HG02852 (cell line): ENCODE data around the gene NAA60.
"Not testable (repeated sequence)": the region's sequence is repeated elsewhere in the genome, so short reads cannot be mapped to it uniquely, and the experiment has no call there.

ENCODE experiments used
- ATAC-seq: cut with Tn5 transposase; IDR thresholded peaks from one replicate; pipeline ENCODE4 v1.9.1; 2021; ENCODE audit warnings: mild to moderate bottlenecking, moderate library complexity; ENCODE audit not compliant: unreplicated experiment

Gene NAA60

DNA sequence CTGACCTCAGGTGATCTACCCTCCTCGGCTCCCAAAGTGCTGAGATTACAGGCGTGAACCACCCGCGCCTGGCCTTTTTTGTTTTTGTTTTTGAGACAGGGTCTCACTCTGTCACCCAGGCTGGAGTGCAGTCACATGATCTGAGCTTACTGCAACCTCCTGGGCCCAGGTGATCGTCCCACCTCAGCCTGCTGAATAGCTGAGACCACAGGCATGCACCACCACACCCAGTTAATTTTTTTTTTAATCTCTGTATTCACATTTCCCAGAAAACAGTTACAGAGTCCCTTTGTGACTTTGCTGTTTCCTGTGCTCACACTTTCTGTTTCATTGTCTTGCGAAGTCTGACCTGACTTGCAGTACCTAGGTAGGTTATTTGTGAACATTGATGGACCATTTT is 60.0 kb downstream of the NAA60 start:
- no peak for ATAC-seq

DNA sequence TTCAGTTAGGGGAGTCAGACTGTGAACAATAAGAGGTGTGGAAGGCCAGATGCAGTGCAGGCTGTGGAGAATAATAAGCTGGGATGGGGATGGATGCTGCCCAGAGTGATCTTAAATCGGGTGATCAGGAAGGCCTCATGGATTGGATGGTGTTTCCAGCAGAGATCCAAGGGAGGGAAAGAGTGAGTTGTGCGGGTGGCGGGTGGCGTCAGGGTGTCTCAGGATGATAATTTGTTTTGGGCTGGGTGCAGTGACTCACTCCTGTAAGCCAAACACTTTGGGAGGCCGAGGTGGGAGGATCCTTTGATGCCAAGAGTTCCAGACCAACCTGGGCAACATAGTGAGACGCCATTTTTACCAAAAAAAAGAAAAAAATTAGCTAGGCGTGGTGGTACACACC is 65.3 kb downstream of the NAA60 start:
- no peak for ATAC-seq

DNA sequence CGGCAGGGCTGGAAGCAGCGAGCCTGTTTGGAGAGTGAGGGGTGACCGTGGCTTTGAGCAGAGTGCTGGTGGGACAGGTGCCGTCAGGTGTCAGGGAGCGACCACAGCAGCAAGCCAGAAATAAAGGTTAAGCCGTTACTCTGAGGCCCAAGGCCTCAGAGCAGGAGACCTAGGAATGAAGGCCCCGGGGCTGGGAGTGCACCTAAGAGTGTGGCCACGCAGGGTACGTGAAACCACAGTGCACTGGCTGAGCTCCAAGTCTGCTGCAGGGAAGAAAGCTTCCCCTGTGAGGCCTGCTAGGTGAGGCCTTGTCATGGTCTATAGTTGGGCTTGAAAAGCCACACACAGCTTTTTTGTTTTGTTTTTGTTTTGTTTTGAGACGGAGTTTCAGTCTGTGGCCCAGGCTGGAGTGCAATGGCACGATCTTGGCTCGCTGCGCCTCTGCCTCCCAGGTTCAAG is 66.0 kb downstream of the NAA60 start:
- peak; percentile 86 for ATAC-seq

DNA sequence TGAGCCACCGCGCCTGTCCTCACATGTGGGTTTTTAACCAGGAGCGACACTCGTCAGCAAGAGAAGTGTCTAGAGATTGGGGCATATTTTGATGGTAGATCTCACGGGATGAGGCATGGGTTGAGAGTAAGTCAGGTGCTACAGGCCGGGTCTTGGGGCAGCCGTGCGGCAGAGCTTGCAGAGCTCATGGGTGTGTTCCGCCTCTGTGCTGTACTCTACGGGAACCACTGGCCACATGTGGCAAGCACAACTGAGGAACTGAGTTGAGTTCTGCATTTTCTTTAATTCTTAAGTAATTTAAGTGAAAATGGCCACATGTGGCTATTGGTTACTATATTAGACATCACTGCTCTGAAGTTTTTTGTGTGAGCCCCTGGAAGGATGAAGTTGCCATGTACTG is 66.9 kb downstream of the NAA60 start:
- no peak for ATAC-seq

DNA sequence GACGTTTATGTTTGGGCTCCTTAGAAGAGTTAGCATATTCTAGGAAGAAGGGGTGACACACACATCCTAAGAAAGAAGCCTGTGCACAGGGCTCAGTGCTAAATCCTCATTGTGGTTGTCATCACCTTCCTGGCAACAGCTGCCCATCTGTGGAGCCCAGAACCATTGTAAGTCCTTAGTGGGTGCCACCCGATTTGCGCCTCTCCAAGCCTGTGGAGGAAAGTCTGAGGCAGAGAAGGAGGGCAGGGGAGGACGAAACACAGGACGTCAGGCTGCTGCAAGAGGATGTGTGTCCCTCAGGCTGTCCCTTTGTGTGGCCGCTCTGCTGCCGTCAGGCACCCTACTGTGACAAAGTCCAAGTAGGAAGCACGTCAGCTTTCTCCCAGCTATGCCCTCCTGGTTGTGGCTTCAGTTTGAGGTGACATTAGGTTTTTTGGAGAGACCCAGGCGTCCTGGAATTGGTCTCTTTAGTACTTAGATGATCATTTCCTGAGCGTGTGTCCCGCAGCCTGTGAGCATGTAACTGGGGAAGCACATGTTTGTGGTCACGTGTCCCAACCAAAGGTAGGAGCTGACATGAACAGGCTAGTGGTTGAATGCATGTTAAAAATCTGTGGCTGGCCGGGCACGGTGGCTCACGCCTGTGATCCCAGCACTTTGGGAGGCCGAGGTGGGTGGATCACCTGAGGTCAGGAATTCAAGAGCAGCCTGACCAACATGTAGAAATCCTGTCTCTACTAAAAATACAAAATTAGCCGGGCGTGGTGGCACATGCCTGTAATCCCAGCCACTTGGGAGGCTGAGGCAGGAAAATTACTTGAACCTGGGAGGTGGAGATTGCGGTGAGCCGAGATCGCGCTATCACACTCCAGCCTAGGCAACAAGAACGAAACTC is 68.1 kb downstream of the NAA60 start:
- no peak for ATAC-seq

DNA sequence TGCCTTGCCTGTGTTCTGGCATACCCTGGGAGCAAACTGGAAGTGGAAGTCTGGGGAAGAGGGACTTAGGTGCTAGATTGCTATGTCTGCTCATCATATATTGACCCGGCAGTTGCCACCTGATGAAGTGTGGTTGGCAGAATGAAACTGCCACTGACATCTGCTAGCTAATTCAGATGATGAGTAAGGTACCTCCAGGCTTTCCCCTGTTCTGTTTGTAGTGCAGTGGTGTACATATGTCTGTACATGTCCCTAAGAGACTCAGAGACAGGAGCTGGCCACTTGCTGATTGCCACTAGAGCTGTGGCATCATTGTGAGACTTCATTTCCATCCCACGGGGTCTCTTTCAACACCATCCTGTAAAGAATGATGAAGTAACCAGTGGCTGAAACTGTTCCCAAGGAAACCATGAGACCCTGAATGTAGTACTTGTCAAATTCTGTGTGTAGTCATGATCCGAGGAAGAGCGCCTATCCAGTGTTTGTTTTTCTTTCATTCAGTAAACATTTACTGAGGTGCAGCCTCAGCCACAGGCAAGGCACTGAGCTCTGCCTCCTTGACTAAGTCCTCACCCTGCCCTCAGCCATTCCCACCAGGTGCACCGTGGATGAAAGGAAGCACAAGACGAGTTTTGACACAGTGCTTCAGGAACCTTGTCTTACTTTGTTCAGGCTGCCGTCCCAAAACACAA is 70.6 kb downstream of the NAA60 start:
- ATAC-seq: no peak

DNA sequence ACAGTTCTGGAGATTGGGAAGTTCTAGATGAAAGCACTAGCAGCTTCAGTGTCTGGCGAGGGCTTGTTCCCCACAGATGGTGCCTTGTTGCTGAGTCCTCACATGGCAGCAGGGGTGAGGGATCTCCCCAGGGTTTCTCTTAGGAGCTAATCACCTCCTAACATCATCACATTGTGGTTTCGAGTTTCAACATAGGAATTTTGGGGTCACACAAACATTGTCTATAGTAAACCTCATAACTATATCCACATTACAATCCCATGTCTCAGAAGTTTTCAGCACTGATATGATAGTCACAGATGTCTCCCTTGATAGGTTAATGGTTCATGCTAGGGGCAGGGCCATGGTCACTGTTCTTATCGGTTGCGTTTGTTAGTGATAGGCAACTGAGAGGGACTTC is 71.1 kb downstream of the NAA60 start:
- ATAC-seq: no peak

DNA sequence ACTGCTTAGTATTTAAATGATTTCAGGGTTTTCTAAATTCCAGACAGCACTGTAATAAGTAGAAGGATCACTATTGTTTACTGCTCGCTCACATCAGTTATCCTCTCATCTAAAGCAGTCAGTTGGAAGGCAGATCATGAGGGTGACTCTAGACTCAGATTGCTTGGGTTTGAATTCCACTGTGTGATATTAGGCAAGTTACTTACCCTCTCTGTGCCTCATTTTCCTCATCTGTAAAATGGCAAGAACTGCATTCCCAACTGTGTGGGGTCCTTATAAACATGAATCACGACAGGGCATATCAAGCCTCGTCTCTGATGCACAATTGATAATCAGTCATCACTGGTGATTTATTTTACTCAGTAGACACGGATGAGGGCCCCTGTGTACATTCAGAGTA is 72.4 kb downstream of the NAA60 start:
- ATAC-seq: no peak

DNA sequence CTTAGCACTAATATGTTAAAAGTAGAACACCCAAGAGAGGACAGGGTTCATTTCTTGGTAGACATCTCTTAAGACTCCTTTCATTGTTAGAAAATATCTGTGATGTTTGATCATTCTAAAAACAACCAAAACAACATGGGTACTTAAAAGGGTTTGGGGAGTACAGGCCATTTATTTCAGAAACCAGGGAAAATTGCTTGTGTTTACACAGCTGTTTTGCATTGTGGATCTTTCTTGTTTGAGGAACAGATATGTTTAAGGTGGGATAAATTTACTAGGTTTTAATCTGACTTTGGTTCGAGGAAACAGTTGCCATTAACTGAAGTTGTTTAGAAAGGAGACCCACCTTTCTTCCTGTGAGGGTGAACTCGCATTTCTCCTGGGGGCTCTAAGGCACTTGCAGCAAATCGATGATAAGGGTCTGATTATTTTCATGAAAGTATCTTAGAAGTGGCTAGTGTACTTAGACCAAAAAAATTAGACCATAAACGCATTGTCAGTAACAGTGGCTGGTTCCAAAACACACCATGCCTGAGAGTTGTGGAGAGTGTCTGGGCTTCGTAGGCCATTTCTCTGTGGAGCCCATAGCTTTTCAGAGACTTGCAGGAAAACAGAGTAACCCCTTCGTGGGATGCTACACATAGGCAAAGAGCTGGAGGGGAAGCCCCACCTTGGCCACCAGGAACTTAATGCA is 75.0 kb downstream of the NAA60 start:
- no peak for ATAC-seq

DNA sequence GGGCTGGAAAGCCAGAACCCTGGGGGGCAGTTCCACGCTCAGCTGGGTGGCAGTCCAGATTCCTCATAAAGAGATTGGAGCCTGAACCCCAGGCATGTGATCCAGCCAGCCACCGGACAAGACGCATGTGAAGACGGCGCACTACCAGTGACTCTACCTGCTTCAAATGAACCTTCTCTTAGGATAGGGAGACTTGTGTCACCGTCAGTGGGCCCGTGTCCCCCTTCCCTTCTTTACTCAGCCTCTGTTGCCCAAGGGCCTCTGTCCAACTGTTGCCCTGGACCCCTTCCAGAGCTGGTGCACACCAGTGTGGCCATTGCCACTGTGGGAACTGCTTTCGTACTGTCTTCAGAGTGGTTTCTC is 75.5 kb downstream of the NAA60 start:
- no peak for ATAC-seq

DNA sequence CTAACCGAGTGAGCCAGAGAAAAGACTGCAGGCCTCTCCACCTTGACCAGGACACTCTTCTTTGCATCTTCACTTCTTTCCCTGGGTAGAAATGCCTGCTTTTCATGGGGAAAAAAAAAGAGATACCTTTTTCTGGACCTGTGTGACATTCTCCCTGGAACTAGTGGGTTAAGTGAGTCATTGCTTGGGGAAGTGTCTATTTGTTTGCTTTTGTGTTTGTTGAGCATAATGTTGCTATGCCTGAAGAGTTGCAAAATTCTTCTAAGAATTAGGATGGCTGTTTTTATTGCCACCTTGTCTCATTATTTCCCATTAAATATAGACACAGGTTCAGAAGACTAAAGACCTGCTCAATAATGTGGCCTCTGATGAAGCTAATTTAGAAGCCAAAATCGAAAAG is 76.1 kb downstream of the NAA60 start:
- no peak for ATAC-seq

DNA sequence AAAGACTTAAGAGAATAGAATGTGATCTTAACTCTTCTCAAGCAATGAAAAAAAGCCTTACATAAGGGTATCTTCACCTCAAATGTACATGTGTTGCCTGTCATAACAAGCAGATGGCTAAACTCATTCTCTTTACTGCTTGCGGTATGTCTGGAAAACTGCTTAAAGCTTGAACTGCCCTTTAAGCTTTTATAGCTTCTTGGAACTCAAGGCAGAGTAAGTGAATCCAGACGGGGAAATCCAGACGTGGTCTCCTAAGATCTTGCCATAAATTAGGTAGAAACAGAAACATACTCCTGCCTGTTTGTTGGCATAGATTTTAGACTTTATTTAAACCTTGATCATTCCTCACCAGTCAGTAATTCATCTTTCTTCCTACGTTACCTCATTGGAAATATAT is 76.9 kb downstream of the NAA60 start:
- no peak for ATAC-seq

DNA sequence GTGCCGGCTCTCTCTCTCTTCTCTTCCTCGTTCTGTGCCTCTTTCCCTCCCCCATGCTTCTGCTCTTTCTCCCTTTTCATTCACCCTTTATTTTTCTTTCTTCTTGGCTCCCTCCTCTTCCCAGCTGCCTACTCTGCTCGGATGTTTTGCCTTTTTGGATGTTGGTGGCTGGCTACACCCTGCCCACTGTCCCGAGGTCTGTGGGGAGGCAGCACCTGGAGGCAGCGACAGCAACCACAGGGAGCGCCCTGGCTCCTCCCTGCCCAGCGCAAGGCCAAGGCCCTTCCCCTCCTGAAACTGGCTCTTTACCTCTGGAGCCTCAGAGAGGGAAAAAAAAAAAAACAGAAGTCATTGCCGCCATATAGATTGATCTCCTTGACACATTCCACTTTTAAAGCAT is 77.4 kb downstream of the NAA60 start:
- ATAC-seq: no peak

DNA sequence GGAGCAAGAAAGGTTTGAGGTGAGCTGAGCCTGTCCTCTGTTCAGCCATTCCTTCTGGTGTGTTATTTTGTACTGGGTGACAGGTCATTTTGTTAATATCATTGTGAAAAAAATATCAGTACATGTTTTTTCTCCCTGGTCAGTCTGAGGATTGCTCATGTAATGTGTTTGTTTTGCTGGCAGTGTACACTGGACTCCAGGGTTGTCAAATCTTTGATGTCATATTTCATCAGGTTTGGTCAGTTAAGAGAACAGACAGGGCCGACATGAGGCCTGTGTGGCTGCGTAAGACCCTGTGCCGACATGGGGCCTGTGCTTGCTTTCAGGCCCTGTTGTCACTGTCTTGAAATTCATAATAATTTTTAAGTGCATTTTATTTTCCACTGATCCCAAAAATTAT is 79.8 kb downstream of the NAA60 start:
- ATAC-seq: no peak

DNA sequence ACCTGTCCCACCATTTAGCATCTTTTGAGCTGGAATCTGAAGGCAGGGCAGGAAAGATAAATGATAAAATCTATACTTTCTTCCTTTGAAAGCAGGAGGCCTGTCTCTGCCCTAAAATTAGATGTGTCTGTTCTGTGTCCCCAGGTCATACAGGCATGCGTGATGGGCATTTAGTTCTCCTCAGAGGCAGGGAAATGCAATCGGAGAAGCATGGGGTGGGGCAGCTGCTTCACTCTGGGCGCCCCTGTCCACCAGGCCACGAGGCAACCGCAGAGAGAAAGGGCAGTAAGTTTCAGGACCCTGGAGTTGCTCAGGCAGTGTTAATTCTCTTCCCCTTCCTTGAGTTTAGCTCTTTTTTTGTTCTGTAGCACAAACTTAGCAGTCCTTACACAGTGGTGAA is 82.5 kb downstream of the NAA60 start:
- ATAC-seq: no peak

DNA sequence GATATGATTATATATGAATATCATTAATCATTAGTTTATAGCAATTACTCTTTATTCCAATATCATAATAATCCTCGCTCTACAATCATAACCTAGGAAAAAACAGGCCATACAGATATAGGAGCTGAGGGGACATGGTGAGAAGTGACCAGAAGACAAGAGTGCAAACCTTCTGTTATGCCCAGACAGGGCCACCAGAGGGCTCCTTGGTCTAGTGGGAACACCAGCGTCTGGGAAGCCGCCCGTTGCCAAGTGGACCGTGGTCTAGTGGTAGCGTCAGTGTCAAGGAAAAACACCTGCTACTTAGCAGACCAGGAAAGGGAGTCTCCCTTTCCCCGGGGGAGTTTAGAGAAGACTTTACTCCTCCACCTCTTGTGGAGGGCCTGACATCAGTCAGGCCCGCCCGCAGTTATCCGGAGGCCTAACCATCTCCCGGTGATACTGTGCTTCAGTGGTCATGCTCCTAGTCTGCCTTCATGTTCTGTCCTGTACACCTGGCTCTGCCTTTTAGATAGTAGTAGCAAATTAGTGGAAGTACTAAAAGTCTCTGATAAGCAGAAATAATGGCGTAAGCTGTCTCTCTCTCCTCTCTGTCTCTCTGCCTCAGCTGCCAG is 83.8 kb downstream of the NAA60 start:
- not testable (repeated sequence) for ATAC-seq

DNA sequence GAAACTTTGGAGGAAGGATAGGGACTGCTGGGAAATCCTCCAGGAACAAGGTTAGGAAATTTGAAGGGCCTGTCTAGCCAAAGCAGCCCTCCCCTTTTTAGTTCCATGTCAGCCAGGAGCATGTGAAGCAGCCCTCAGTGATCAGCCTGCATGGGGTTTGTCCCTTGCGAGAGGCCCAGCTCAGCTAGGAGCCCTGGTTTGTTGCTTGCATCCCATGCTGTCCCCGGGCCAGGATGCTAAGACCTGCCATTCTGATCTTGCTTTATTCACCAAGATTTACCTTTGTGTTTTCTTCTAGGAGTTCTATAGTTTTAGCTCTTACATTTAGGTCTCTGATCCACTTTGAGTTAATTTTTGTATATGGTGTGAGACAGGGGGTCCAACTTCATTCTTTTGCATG is 84.9 kb downstream of the NAA60 start:
- no peak for ATAC-seq

DNA sequence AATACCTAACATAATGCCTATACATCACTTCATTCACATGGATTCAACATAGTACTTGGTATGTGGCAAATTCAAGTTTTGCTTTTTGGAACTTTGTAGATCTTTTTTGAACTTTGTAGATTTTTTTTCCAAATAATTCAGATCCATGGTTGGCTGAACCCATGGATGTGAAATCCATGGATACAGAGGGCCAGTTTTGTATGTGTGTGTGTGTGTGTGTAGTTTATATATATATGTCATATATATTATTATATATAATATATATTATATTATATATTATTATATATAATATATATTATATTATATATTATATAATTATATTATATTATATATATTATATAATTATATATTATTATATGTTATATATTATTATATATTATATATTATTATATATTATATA is 85.7 kb downstream of the NAA60 start:
- no peak for ATAC-seq

DNA sequence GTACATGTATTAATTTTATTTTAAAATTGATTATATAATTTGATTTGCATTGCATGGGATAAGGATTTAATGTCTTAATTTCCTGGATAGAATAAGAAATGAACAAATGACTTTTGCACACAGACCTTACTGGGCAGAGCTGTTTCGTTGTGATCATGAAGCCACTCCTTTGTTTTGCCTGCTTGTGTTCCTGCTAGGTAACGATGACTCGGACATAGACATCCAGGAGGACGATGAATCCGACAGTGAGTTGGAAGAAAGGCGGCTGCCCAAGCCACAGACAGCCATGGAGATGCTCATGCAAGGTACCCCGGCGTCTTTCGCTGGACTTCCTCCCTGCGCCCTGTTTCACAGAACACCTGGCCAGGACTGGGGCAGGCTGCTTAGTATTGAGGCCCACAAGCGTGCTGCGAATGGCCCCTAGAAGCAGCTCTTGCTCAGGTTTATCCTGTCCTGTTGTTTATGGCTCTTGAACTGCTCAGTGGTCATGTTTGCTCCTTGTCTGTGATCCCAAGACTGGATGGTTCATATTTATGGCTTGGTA is 87.0 kb downstream of the NAA60 start:
- ATAC-seq: no peak

DNA sequence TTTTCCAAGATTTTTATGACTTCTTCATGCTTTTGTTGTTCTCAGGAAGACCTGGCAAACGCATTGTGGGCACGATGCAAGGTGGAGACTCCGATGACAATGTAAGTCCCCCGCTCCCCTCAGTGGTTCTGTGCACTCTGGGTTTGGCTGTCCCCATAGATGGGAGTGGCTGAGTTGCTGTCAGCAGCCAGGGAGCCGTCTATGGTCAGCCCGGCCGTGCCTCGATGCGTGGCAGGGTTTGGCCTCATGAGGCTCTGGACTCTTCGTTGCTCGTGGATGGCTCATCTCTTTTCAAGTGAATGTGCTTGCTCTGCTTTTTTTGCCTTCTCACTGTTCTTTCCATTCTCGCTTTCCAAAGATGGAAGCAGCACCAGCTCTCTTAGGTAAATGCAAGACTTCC is 89.3 kb downstream of the NAA60 start:
- ATAC-seq: no peak

DNA sequence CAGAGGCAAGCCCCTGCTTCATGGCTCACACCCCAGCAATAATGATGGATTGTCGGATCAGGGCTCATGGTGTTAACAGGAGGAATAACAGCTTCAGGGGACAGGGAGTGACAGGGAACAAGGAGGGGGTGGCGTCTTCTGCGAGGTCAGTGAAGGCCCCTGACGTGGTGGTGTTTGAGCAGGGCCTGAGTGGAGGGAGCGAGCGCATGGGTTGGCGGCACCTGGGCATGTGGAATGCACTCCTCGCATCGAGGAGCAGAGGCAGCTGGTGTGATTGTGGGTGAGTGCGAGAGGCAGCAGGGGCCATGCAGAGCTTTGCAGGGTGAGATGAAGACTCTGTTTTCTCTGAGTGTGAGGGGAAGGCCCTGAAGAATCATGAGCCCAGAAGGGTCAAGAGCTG is 90.6 kb downstream of the NAA60 start:
- ATAC-seq: no peak
